AG10803 (cell line): ENCODE results near the gene PTPRC.

Experiments used
- DNase-seq: peaks from one replicate; pipeline ENCODE4 v3.0.0; 2010; ENCODE audit warnings: low read depth
- H3K4me3 ChIP-seq: 2 replicates; pipeline ENCODE4 v1.5.1; 2011; ENCODE audit warnings: mild to moderate bottlenecking, low read length, control low read depth
- TF ChIP-seq, protein P1 (sequence below): conservative IDR thresholded peaks from 2 replicates; pipeline ENCODE4 v1.5.1; 2011; ENCODE audit warnings: mild to moderate bottlenecking, low read length, control low read depth, inconsistent platforms

The PTPRC gene

DNA sequence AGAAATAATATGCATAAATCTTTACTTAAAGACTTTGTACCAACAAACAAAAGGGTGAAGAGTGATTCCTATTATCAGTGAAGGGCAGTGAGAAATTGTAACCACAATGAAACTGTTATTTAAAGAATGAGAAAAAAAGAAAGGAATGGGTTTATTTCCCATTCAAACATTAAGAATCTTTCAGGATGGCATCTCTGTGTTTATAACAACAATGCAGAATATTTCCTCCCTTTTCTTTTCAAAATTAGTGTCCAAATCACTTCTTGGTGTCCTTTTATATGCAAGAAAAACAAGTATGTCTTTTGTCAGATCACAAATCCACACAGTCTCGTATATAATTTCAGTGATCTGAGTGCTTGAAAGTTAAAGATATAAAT, 61.2 kb downstream of the PTPRC start:
- no peak for DNase-seq
- H3K4me3 ChIP-seq: no peak overlapping the region

DNA sequence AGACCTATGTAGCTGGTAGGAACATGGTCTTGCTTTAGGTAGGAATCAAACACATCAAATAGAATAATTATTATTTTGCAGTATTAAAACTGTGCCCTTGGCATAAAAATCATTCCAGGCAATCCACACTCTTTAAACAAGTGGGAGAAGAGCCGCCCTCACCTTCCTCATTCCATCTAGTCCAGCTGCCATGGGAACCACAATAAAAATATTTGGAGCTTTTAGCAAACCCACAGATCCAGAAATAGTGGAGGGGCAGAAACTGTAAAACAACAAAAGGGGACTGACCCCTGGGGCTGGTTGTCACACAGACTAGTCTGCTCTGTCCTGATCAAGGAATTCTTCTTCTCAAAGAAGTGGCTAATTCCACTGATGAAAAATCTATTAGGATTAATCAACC, 61.6 kb downstream of the PTPRC start:
- peak; percentile 55 for DNase-seq

More for the DNA sequence above, 61.2 kb downstream of the PTPRC start:
- TF ChIP-seq, protein P1, sequence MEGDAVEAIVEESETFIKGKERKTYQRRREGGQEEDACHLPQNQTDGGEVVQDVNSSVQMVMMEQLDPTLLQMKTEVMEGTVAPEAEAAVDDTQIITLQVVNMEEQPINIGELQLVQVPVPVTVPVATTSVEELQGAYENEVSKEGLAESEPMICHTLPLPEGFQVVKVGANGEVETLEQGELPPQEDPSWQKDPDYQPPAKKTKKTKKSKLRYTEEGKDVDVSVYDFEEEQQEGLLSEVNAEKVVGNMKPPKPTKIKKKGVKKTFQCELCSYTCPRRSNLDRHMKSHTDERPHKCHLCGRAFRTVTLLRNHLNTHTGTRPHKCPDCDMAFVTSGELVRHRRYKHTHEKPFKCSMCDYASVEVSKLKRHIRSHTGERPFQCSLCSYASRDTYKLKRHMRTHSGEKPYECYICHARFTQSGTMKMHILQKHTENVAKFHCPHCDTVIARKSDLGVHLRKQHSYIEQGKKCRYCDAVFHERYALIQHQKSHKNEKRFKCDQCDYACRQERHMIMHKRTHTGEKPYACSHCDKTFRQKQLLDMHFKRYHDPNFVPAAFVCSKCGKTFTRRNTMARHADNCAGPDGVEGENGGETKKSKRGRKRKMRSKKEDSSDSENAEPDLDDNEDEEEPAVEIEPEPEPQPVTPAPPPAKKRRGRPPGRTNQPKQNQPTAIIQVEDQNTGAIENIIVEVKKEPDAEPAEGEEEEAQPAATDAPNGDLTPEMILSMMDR: no peak

DNA sequence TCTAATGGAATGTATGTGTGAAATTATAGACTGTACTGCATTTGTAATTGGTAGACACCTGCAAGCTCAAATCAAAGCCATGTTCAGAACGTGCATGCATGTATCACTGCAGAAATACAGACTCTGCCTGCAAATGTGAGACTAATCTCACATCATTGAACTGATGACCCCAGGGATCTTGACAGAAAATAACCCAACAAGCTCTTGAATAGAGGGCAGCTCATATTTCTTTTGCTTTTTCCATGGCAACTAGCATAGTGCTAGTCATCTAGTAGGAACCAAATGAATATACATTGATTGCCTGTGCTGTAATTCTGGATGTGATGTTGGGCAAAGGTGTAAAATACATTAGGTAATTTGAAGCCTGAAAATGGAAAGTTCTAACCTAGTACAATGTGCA, 62.4 kb downstream of the PTPRC start:
- TF ChIP-seq, protein P1: no peak
- no peak for DNase-seq
- no peak overlapping the region for H3K4me3 ChIP-seq

More for the DNA sequence above, 61.6 kb downstream of the PTPRC start:
- no peak overlapping the region for H3K4me3 ChIP-seq
- TF ChIP-seq, protein P1: no peak

DNA sequence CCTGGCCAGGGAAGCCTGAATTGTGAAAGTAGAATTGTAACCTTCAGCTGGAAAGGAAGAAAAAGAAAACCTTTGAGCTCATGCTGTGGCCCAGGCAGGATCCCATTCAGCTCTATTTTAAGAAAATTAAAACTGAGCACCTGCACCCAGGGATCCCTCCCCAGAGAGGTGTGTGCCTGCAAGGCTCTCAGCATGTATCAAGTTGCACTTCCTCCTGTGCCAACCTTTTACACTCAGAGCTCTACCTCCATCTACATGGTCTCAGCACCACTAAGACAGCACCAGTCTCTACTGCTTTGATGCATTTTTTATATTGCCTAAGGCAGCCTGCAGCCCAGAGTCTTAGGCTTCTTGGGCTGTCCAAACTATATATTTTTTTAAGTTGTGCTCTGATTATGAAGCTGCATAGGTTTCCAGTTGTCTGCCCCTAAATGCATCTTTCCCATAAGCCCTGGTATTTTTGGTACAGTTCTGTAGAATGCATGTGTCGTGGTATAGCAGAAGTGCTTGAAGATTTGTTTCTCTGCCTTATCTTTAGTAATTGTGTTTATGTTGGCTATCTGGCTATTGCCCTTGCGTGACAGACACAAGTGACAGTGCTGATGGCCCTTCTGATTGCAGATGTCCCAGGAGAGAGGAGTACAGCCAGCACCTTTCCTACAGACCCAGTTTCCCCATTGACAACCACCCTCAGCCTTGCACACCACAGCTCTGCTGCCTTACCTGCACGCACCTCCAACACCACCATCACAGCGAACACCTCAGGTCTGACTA, 63.1 kb downstream of the PTPRC start:
- TF ChIP-seq, protein P1: no peak
- DNase-seq: no peak
- no peak overlapping the region for H3K4me3 ChIP-seq

DNA sequence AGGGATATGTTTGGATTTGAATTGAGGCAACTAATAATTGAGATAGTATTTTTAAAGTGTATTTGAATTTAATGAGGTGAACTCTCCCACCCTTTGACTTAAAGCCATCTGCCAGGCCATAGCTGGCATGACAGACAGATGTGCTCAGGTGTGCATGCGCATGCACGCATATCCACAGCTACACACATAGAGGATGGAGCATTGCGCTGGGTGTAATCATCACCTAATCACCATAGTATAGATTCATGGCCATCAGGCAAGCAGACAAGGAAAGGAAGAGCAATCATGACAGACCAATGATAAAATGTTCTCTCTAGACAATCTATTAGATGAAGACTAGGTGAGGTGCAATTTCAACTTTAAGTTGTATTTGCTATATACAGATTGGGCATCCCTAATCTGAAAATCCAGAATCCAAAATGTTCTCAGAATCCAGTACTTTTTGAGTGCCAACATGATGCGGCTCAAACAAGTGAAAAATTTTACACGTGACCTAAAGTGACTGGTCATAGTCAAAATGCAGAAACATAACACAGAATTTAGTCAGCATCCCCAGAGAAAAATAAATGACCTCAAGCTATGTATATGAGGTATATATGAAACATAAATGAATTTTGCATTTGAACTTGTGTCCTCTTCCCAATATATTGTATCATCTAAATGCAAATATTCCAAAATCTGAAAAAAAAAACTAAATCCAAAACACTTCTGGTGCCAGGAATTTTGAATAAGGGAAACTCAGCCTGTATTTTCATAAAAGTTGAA, 70.1 kb downstream of the PTPRC start:
- TF ChIP-seq, protein P1: no peak
- no peak for DNase-seq
- H3K4me3 ChIP-seq: no peak overlapping the region

DNA sequence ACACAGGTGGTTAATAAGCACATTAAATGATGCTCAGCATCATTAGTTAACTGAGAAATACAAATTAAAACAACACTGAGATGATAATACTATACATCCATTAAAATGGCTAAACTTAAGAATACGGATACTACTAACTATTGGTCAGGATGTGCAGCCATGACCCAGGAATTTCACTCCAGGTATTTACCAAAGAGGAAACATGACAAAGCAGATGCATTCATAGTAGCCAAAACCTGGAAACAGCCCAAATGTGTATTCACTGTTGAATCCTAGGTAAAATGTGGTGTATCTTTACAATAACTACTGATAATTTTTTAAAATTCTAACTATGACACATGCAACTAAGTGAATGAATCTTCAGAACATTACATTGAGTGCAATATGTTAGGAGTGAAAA, 73.0 kb downstream of the PTPRC start:
- DNase-seq: no peak
- no peak overlapping the region for H3K4me3 ChIP-seq
- TF ChIP-seq, protein P1: no peak

DNA sequence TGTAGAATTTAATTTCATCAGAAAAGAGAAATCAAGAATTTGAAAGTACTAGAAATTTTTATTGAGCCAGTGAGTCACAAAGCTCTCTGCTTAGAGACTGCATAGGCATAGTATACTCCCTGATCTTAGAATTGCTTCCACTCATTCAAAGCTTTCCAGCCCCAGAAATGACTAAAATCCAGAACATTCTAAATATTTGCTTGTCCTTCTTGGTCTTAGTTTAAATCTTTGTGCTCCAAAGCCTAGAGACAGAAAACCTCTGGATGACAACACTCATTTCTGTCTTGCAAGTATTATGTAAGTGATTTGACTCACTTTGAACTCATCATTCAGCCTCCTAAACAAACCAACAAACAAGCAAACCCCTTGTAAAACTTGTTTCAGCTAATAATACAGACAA, 74.2 kb downstream of the PTPRC start:
- TF ChIP-seq, protein P1: no peak

More for the DNA sequence above, 74.2 kb downstream of the PTPRC start:
- DNase-seq: peak; percentile 84
- no peak overlapping the region for H3K4me3 ChIP-seq
